HEK293 (cell line): ENCODE results near the gene UBA52.

Experiments used
- CTCF ChIP-seq: fragments of 450-650 bp; formaldehyde crosslinking; IDR thresholded peaks from 2 replicates; pipeline ENCODE4 v1.5.1; 2016; ENCODE audit warnings: missing biosample characterization, missing genetic modification characterization
- ZNF10 ChIP-seq: fragments of 450-650 bp; formaldehyde crosslinking; IDR thresholded peaks from 2 replicates; pipeline ENCODE4 v1.5.1; 2017; ENCODE audit warnings: missing biosample characterization, missing genetic modification characterization
- ZNF121 ChIP-seq: fragments of 450-650 bp; formaldehyde crosslinking; IDR thresholded peaks from 2 replicates; pipeline ENCODE4 v1.5.1; 2016; ENCODE audit warnings: missing biosample characterization, missing genetic modification characterization
- ZNF544 ChIP-seq: fragments of 450-650 bp; formaldehyde crosslinking; IDR thresholded peaks from 2 replicates; pipeline ENCODE4 v1.5.0; 2017; ENCODE audit warnings: missing biosample characterization, missing genetic modification characterization
- ZNF830 ChIP-seq: fragments of 450-650 bp; IDR thresholded peaks from 2 replicates; pipeline ENCODE4 v1.5.0; 2018; ENCODE audit warnings: missing biosample characterization, missing genetic modification characterization, low read depth, mild to moderate bottlenecking, moderate library complexity

- TF ChIP-seq CTCF (tag by site-specific recombination) (no peak), ZNF830 (tag by site-specific recombination) (no peak), ZNF10 (peak; percentile 70; the same call in 1 of the 2 replicates), ZNF544 (tag by site-specific recombination) (no peak), ZNF121 (tag by site-specific recombination) (no peak)
Observed at GRCh38 chr19:18611327-18612050, 39.8 kb downstream of the UBA52 start.
